Posterior cingulate gyrus (tissue), 11 donors: ENCODE results near the gene CPXM2.
A peak's percentile ranks its signal among the peaks of the same experiment; 100 is the strongest.

Experiments
- DNase-seq, 10 donors: peaks; one replicate each; pipeline versions ENCODE4 v3.0.0 to v3.0.0-alpha.2; 2020 to 2021; ENCODE audit warnings: mixed read lengths in 3 of 10
- intact Hi-C: fragments of 100-400 bp; cut with DNase I; formaldehyde crosslinking; loops from one replicate; pipeline ENCODE4 v1.15.1; 2023

Gene CPXM2

GRCh38 chr10:123906296-123906695 is 14.7 kb upstream of the CPXM2 start:
- no peak for DNase-seq
- intact Hi-C loops, result no loop called here

- intact Hi-C loops, result no loop called here
- no peak for DNase-seq
Observed at GRCh38 chr10:123904834-123905409, 13.3 kb upstream of the CPXM2 start.

- no peak for DNase-seq
- intact Hi-C loops, result no loop called here
Observed at GRCh38 chr10:123903621-123904020, 12.0 kb upstream of the CPXM2 start.

GRCh38 chr10:123901621-123902020 is 10.0 kb upstream of the CPXM2 start:
- intact Hi-C loops, result no loop called here
- no peak for DNase-seq

- intact Hi-C loops, result no loop called here
- DNase-seq, result no peak
Observed at GRCh38 chr10:123897146-123897545, 5.5 kb upstream of the CPXM2 start.

GRCh38 chr10:123896246-123896927 is 4.8 kb upstream of the CPXM2 start:
- intact Hi-C loops, result no loop called here
- DNase-seq, result no peak

- intact Hi-C loops, result no loop called here
Observed at GRCh38 chr10:123893651-123894050, 2.0 kb upstream of the CPXM2 start.

GRCh38 chr10:123890756-123891143 is 857 bp downstream of the CPXM2 start:
- intact Hi-C loops, result no loop called here
- DNase-seq, result no peak

More at GRCh38 chr10:123893651-123894050, 2.0 kb upstream of the CPXM2 start:
- DNase-seq, result no peak

GRCh38 chr10:123890226-123890625 is 1.4 kb downstream of the CPXM2 start:
- intact Hi-C loops, result no loop called here
- DNase-seq, result no peak

GRCh38 chr10:123889821-123890220 is 1.8 kb downstream of the CPXM2 start:
- intact Hi-C loops, result no loop called here
- DNase-seq, result no peak

- intact Hi-C loops, result no loop called here
- DNase-seq, result no peak
Observed at GRCh38 chr10:123888751-123889150, 2.9 kb downstream of the CPXM2 start.

- intact Hi-C loops, result no loop called here
- no peak for DNase-seq
Observed at GRCh38 chr10:123888256-123888655, 3.4 kb downstream of the CPXM2 start.

GRCh38 chr10:123886292-123886691 is 5.3 kb downstream of the CPXM2 start:
- intact Hi-C loops, result no loop called here
- DNase-seq, result peak in 1 of 10 donors; percentile 31

- no peak for DNase-seq
- intact Hi-C loops, result no loop called here
Observed at GRCh38 chr10:123885406-123886170, 6.0 kb downstream of the CPXM2 start.

GRCh38 chr10:123884907-123885381 is 6.7 kb downstream of the CPXM2 start:
- intact Hi-C loops, result no loop called here
- no peak for DNase-seq

GRCh38 chr10:123884351-123884906 is 7.2 kb downstream of the CPXM2 start:
- intact Hi-C loops, result no loop called here
- no peak for DNase-seq

- intact Hi-C loops, result no loop called here
- DNase-seq, result no peak
Observed at GRCh38 chr10:123883673-123884320, 7.8 kb downstream of the CPXM2 start.

GRCh38 chr10:123882681-123883445 is 8.7 kb downstream of the CPXM2 start:
- no peak for DNase-seq
- intact Hi-C loops, result no loop called here

GRCh38 chr10:123882177-123882576 is 9.4 kb downstream of the CPXM2 start:
- intact Hi-C loops, result no loop called here
- DNase-seq, result no peak
